Keratinocyte (primary cell): ENCODE data around the gene CD3D. TPM values are rescaled to one million over a fixed set of nuclear protein-coding genes. Genes with fewer than 3 reads are reported as not detected.

Source experiments
- DNase-seq: peaks from one replicate; pipeline ENCODE4 v3.0.0-alpha.2; 2011; ENCODE audit warnings: low read depth, missing footprints, low spot score
- FAIRE-seq: peaks from 2 replicates; lab custom pipeline; 2011; peaks lifted over from hg19 to GRCh38; lab: Jason Lieb, UNC
- H2AFZ ChIP-seq: 2 replicates; pipeline ENCODE4 v1.6.0; 2012; ENCODE audit warnings: low read length, control low read depth, inconsistent platforms; ENCODE audit not compliant: control insufficient read depth
- H3K27ac ChIP-seq: 2 replicates; pipeline ENCODE4 v1.5.1; 2011; ENCODE audit warnings: low read length; ENCODE audit not compliant: control insufficient read depth, insufficient read depth
- H3K27me3 ChIP-seq: 3 replicates; pipeline ENCODE4 v1.6.0; 2011; ENCODE audit warnings: low read length; ENCODE audit not compliant: control insufficient read depth, insufficient read depth; ENCODE audit errors: extremely low read depth
- H3K36me3 ChIP-seq, 2 experiments: 2 replicates in 1 of 2; 3 replicates in 1 of 2; pipeline ENCODE4 v1.5.1; 2011; ENCODE audit warnings: low read length in 2 of 2, mild to moderate bottlenecking in 1 of 2; ENCODE audit not compliant: control insufficient read depth in 2 of 2, insufficient read depth in 2 of 2; ENCODE audit errors: extremely low read depth in 1 of 2
- H3K4me1 ChIP-seq: 3 replicates; pipeline ENCODE4 v1.5.1; 2011; ENCODE audit warnings: low read length; ENCODE audit not compliant: control insufficient read depth, insufficient read depth; ENCODE audit errors: extremely low read depth
- H3K4me2 ChIP-seq: 3 replicates; pipeline ENCODE4 v1.6.0; 2011; ENCODE audit warnings: low read depth, low read length; ENCODE audit not compliant: control insufficient read depth, insufficient read depth; ENCODE audit errors: extremely low read depth
- H3K4me3 ChIP-seq, 3 experiments: fragments of 200-600 bp in 1 of 3; sonication (generic) in 1 of 3; 2 replicates in 2 of 3; 3 replicates in 1 of 3; pipeline ENCODE4 v1.5.1; 2011 to 2016; ENCODE audit warnings: low read length in 3 of 3, mild to moderate bottlenecking in 3 of 3, control low read depth in 2 of 3, inconsistent platforms in 1 of 3, low read depth in 1 of 3, mixed read lengths in 1 of 3, mixed run types in 1 of 3, moderate library complexity in 1 of 3; ENCODE audit not compliant: control insufficient read depth in 2 of 3, insufficient read depth in 2 of 3; ENCODE audit errors: extremely low read depth in 1 of 3
- H3K79me2 ChIP-seq: 2 replicates; pipeline ENCODE4 v1.6.0; 2012; ENCODE audit warnings: low read length; ENCODE audit not compliant: control insufficient read depth, insufficient read depth
- H3K9ac ChIP-seq: 3 replicates; pipeline ENCODE4 v1.6.0; 2011; ENCODE audit warnings: low read length; ENCODE audit not compliant: control insufficient read depth, insufficient read depth; ENCODE audit errors: extremely low read depth
- H3K9me1 ChIP-seq: 3 replicates; pipeline ENCODE4 v1.6.0; 2011; ENCODE audit warnings: low read length; ENCODE audit not compliant: control insufficient read depth, insufficient read depth; ENCODE audit errors: extremely low read depth
- H3K9me3 ChIP-seq: 2 replicates; pipeline ENCODE4 v1.5.1; 2012; ENCODE audit warnings: low read depth, low read length; ENCODE audit not compliant: control insufficient read depth
- H4K20me1 ChIP-seq: 3 replicates; pipeline ENCODE4 v1.6.0; 2011; ENCODE audit warnings: low read length; ENCODE audit not compliant: control insufficient read depth, insufficient read depth; ENCODE audit errors: extremely low read depth
- CTCF ChIP-seq, 3 experiments: IDR thresholded peaks in 1 of 3; conservative IDR thresholded peaks in 1 of 3; optimal IDR thresholded peaks in 1 of 3; 2 replicates in 2 of 3; 3 replicates in 1 of 3; pipeline versions ENCODE3 to v1.5.1; 2011; ENCODE audit warnings: low read length in 3 of 3, mild to moderate bottlenecking in 3 of 3, moderate library complexity in 2 of 3, control low read depth in 1 of 3, inconsistent platforms in 1 of 3; ENCODE audit not compliant: insufficient read depth in 2 of 3; ENCODE audit errors: extremely low read depth in 1 of 3
- EZH2 ChIP-seq: IDR thresholded peaks from one replicate; pipeline ENCODE4 v1.6.1; 2012; ENCODE audit warnings: inconsistent platforms, mild to moderate bottlenecking, low read length, moderate library complexity
- dilution Hi-C: fragments of 300-500 bp; cut with MboI; formaldehyde crosslinking; loops from one replicate; pipeline ENCODE4 v1.7.0; 2020; ENCODE audit warnings: low sequenced_read_pairs; ENCODE audit not compliant: extremely low pct_ligation_motif_present
- polyA plus RNA-seq, 5 experiments: library from polyadenylated mRNA; depleted of rRNA in 3 of 5; stranded (reverse) in 3 of 5; stranded (forward) in 1 of 5; unstranded in 1 of 5; fragments of >200 nt; gene quantifications; 1 replicate in 1 of 5; 2 replicates in 3 of 5; 3 replicates in 1 of 5; pipeline versions ENCODE4 v1.2.1 to v1.2.3, GENCODE V29; 2011 to 2012; ENCODE audit warnings: missing spikeins in 2 of 5, low read depth in 1 of 5, low replicate concordance in 1 of 5

The CD3D gene
- polyA plus RNA-seq, 1 donor (not counting 4 experiments of a cell fraction or from before 2014, with no cell fraction given): not detected

GRCh38 chr11:118366287-118366686 is 23.8 kb upstream of the CD3D start:
- no peaks in the 10 kb centered on the region for H4K20me1 ChIP-seq
- H3K36me3 ChIP-seq: peaks cover 10 to 30% of the 10 kb centered on the region in 2 experiments
- H3K27me3 ChIP-seq: no peaks in the 10 kb centered on the region
- H3K4me3 ChIP-seq: no peak overlapping the region
- H3K79me2 ChIP-seq: peaks cover 27% of the 10 kb centered on the region
- H3K9ac ChIP-seq: no peak overlapping the region
- TF ChIP-seq EZH2 (no peak), CTCF (optimal IDR thresholded peaks at IDR 0.05 in 1 of 3, IDR thresholded peaks at IDR 0.05 in 1 of 3, conservative IDR thresholded peaks at IDR 0.05 in 1 of 3; ENCODE audit: extremely low read depth in 1 of 3, insufficient read depth in 2 of 3, low read length in 3 of 3) (no peak)
- H3K4me1 ChIP-seq: no peaks in the 10 kb centered on the region
- no peak overlapping the region for H3K27ac ChIP-seq
- no peaks in the 10 kb centered on the region for H3K9me3 ChIP-seq
- H3K4me2 ChIP-seq: no peak overlapping the region
- FAIRE-seq (peak; percentile 36), DNase-seq (no peak)
- no peaks in the 10 kb centered on the region for H3K9me1 ChIP-seq
- H2AFZ ChIP-seq: no peak overlapping the region
- dilution Hi-C loops: no loop called here

GRCh38 chr11:118364956-118365615 is 22.6 kb upstream of the CD3D start:
- Histone ChIP-seq H3K79me2 (peaks cover 38% of the 10 kb centered on the region), H3K9ac (no peak overlapping the region), H3K27me3 (no peaks in the 10 kb centered on the region), H3K9me1 (no peaks in the 10 kb centered on the region), H3K4me3 (no peak overlapping the region), H3K27ac (no peak overlapping the region), H3K4me2 (no peak overlapping the region), H3K4me1 (peaks cover 5% of the 10 kb centered on the region), H3K36me3 (peaks cover 9 to 26% of the 10 kb centered on the region in 2 experiments), H4K20me1 (no peaks in the 10 kb centered on the region), H2AFZ (no peak overlapping the region), H3K9me3 (no peaks in the 10 kb centered on the region)
- no peak for TF ChIP-seq EZH2
- FAIRE-seq: no peak
- dilution Hi-C loops: no loop called here
- DNase-seq: no peak
